ENCODE data around the gene SKI.

The SKI gene

DNA sequence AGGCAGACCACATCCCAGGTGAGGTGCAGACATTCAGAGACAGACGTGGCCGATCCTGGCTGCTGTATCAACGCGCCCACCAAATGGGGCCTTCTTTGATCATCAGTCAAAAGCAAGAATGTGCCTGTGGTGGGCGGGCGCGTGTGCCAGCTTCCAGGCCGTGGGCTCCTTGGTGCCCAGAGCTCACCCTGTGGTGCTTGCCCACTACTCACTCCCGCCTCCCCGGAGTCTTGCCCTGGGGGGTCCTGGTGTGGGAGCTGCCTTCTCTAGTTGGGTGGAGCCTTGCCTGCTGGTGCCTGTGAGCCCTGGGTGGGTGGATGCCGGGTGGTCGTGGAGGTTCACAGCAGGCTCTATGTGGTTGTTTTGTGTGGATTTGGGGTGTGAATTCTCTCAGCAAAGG lies 70.6 kb downstream of the SKI start:
- DNase-seq, result no peak

DNA sequence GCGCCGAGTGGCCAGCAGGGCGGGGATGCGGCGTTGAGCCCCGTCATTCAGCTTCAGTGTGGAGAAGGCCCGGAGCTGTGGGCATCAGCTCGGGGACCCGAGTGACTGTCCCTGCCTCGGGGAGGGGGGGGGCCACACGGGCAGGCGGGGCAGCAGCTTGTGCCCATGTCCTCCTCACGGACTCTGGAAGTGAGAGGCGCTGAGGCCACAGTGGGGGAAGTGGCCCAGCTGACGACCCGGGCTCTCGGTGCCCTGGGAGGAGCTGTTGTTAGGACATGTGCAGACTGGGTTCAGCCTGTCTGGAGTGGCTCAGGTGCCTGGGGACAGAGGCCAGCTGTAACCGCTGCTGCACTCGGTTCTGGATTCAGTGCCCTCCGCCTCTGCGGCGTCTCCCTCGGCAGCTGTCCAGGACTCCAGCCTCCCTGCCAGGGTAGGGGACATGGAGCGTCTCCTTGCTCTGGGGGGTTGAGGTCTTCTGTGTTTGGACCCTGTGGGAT lies 71.1 kb downstream of the SKI start:
- DNase-seq, result no peak

DNA sequence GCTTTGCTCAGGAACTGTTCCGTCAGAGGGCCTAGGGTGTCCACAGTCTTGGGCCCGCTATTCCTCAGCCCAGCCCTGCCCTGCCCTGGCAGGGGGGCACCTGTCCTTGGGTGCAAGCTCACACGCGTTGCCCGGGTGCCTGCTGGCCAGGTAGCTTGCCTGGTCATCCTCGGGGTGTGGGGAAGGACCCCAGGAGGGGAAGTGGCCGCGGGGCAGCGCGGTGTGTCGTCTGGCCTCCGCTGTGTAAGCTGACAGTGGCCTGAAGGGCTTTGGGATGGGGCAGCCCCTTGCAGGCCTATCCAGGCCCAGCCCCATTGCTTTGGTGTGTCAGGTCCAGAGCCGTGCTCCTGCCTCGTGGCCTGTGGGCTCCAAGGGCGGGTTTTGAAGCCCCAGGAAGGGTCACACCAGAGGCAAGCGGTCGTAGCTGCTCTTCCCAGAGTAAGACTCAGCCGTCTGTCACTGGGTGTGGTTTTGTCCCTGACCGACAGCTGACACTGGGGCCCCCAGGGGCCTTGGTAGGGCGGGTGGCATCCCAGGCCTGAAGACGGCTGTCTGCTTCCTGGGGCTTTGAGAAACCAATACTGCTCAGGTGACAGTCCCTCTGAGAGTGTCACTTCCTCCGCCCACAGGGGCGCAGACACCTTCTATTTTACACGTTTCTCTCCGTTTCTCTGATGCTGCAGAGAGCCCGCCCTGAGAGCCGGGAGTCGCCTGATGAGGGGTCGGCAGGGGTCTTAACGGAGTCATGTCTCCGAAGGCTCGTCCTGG lies 72.1 kb downstream of the SKI start:
- no peak for DNase-seq

DNA sequence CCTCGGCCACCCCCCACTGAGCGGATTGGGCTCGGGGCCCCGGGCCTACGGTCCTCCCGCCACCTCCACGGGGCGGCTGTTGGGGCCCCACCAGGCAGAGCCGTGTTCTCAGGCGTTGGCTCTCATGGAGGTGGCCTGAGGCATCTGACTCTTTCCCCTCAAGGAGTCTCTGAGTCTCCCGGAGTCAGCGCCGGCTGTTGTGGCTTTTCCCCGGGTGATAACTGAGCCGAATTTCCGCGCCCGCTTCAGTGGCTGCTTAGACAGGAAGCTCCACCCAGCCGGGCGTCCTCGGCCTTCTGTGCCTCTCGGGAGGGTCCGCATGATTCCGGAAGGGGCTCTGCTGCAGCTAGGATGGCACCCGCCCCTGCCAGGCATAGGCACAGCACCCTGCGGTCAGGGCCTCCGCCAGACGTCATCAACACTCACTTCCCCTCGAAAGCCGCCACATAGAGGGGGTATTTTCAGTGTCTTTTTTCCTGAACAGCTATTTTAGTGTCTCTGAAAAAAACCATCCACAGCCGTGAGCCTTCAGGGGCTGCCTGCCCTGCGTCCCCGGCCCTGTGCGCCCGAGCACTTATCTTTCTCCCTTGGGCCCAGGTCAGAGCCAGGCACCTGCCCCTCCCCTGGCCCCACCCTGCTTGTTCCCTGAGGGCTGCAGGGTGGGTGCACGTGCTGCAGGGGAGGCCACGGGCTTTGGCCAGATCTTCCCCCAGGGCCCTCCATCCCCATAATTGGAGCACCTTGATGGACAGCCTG lies 72.9 kb downstream of the SKI start:
- DNase-seq, result peak; percentile 61

DNA sequence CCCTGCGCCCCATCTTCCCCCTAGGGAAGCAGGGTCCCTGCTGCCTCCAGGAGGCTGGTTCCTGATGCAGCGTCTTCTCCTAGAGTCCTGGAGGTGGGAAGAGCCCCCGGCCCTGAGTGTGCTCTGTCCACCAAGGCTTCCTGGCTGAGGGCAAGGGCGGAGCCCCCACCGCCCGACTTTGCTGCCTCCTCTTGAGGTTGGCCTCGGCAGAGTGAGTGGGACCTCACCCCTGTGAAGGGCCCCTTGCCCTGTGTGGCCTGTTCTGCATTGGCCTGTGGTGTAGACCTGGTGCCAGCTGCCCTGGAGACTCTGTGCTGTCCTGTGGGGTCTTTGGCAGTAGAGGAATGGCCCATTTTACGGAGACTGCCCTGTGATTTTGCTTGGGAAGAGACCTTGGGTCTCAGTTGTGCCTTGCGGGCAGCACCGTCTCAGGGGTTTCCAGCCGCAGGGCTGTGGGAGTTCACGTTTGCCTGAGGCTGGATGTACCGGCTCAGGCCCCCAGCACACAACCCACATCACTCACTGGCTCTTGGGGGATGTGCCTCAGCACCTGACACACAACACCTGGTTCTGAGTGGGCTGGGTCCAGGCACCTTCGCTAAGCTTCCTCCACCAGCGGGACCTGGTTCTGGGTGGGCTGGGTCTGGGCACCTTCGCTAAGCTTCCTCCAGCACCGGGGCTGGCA lies 73.6 kb downstream of the SKI start:
- DNase-seq, result no peak

DNA sequence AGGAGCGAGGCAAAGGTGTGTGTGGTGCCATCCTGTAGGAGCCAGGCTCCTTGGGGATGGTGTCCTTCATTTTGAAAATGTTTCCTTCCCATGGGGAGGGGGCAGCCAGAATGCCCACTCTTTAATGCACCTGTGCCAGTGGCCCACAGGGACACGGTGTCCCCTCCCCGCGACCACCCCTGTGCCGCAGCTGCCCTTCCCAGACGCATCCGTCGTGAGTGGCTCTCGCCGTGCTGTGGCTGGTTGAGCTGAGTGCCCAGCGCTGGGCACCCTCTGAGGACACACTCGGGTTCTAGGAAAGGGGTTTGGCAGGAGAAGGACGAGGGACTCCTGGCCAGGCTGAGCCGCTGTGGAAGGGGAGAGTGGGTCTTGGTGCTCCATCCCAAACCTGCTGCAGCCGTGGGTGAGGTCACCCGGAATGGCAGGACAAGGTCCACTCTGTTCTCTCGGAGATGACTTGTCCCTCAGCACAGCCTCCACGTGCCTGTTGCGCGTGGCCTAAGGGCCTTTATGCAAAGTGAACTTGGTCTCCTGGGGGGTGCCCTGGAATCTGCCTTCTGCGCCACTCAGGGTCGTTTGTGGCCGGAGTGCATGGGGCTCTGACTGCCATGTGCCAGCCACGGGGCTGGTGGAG lies 74.3 kb downstream of the SKI start:
- DNase-seq, result no peak

DNA sequence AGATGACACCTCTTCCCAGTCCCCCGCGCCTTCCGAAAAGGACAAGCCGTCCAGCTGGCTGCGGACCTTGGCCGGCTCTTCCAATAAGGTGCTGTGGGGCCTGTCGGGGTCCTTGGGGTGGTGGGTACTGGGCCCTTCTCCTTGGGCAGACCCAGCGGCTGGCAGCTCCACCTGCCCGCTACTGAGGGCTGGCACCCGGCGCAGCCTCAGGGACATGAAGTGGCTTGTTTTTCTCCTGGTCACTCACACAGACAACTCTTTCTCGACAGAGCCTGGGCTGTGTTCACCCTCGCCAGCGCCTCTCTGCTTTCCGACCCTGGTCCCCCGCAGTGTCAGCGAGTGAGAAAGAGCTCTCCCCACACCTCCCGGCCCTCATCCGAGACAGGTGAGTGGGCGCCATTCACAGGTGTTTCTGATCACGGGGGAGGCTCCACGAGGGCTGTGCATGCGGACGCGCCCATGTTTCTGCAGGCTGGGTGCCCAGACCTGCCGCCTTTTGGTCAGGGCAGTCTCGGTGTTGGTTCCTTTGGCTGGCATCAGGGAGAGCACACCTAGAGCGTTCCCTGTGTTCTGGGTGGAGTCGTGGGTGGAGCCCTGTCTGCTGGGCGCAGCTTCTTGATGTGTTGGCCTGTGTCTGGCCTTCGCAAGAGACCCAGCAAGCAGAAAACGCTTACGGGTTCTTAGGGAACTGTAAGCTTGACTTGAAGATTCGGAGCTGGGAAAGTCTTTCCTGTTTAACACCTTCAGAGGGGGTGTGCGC lies 75.1 kb downstream of the SKI start:
- no peak for DNase-seq

DNA sequence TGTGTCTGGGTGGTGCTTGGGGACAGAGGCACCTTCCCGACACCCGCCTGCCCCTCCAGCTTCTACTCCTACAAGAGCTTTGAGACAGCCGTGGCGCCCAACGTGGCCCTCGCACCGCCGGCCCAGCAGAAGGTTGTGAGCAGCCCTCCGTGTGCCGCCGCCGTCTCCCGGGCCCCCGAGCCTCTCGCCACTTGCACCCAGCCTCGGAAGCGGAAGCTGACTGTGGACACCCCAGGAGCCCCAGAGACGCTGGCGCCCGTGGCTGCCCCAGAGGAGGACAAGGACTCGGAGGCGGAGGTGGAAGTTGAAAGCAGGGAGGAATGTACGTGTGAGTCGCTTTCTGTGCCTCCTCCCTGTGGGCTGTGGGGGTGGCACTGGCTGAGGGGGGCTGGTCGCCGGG lies 75.7 kb downstream of the SKI start:
- DNase-seq, result no peak

DNA sequence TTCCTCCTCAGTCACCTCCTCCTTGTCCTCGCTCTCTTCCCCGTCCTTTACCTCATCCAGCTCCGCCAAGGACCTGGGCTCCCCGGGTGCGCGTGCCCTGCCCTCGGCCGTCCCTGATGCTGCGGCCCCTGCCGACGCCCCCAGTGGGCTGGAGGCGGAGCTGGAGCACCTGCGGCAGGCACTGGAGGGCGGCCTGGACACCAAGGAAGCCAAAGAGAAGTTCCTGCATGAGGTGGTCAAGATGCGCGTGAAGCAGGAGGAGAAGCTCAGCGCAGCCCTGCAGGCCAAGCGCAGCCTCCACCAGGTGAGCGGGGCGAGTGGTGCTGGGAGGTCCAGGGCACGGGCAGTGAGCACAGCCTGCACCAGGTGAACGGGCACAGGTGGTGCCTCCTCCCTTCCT lies 76.2 kb downstream of the SKI start:
- DNase-seq, result no peak

DNA sequence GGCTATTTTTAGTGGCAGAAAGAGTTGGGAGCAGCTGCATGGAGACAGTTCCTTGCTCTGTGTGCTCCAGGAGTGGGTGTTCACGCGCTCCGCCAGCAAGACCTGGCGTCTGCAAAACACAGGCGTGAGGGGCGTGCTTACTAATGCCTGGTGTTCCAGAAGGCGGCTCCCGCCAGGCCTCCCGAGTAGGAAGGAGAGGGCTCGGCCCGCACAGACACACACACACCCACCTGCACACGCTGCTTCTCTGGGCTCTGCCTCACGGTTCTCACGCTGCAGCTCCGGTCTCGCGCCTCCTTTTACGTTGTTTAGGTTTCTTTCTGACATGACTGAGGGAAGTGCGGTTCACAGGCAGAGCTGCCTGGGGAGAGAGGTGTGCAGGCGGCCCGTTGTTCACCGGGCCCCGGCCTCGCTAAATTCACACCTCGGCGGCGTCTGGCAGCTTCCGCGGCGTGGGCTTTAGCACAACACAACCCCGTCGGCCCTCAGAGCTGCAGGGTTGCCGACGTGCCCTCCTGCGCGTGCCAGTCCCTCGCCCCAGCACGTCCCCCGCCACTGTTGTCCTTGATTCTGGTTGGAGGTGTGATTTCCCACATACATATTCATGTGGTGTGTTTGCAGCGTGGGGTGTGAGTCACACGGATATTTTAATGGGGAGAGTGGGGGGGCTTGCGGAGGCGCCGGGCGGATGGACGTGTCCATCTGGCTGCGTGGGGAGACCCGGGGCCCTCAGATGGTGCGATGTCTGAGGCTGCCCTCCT lies 77.0 kb downstream of the SKI start:
- no peak for DNase-seq

DNA sequence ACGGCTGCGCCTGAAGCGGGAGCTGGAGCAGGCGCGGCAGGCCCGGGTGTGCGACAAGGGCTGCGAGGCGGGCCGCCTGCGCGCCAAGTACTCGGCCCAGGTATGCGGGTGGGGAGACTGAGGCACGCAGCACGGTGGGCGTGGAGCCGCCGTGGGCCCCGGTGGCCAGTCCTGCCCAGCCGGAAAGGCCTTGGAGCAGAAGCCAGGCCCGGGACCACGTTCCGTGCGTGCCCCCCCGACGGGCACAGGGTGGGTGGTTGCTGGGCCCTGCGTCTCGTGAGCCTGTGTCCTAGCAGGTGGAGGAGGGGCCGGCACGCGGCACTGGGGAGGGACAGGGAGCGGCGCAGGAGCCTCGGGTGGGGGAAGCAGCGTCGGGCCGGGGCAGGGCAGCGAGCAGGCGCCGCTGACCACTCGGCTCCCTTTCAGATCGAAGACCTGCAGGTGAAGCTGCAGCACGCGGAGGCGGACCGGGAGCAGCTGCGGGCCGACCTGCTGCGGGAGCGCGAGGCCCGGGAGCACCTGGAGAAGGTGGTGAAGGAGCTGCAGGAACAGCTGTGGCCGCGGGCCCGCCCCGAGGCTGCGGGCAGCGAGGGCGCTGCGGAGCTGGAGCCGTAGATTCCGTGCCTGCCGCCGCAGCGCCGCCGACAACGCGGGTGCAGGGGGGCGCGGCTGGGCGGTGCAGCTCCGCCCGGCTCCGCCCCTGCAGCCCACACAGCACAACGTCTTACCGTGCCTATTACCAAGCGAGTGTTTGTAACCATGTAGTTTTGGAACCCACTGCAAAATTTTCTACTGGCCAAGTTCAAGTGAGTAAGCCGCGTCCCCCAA lies 78.2 kb downstream of the SKI start:
- no peak for DNase-seq

DNA sequence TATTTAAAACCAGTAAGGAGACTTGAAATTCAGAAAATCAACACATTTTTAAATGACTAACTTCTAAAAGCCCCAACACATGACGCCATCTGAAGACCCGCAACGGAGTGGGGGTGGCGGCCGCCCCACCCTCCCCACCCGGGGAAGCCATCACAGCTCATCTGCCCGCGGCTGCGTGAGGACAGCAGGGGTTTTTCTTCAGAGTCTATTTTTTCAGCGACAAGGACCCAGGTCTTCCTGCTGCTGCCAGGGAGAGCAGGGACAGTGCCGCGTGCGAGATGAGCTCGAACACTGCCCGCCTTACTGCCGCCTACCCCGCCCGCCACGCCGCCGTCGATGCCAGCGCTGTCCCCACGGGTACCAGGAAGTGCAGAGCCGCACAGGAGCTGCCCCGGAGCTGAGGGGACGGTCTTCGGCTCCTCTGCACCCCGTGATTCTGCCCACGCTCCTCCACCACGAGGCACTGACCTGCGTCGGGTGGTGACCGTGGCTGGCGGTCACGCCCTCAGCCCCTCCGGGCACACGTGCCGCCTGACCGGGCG lies 79.0 kb downstream of the SKI start:
- no peak for DNase-seq

DNA sequence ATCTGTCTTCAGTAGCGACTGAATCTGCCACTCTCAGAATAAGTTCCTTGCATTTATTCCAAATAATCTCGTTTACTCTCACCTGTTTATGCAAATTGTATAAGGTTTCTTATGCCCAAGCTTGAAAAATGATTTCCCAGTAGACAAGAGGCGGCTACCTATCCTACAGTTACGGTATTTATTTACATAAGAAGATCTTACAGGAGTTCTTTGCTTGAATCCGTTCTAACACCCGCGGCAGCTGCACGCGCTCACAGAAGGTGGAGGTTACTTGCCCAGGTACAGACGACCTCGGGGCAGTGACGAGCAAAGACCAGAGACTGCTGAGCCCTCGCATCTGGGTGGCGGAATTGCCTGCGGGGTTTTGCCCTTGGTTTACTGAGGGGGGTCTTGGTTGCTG lies 79.9 kb downstream of the SKI start:
- no peak for DNase-seq

DNA sequence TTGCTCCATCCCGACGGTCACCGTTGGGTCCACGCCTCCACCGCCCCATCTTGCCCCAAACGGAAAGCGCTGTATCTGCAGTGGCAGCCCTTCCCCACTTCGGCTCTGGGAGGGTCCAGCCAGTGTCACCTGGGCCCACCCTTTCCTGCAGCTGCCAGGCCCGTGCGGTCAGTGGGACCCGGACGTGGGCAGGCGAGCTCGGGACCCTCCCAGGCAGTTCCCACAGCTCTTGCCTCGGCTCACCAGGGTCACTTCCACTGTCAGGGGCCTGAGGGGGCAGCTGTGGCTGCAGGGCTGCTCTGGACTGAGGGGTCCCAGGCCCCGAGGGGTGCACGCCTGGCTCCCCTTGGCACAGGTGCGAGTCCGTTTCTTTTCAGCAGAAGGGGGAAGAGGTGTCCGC lies 80.7 kb downstream of the SKI start:
- no peak for DNase-seq

DNA sequence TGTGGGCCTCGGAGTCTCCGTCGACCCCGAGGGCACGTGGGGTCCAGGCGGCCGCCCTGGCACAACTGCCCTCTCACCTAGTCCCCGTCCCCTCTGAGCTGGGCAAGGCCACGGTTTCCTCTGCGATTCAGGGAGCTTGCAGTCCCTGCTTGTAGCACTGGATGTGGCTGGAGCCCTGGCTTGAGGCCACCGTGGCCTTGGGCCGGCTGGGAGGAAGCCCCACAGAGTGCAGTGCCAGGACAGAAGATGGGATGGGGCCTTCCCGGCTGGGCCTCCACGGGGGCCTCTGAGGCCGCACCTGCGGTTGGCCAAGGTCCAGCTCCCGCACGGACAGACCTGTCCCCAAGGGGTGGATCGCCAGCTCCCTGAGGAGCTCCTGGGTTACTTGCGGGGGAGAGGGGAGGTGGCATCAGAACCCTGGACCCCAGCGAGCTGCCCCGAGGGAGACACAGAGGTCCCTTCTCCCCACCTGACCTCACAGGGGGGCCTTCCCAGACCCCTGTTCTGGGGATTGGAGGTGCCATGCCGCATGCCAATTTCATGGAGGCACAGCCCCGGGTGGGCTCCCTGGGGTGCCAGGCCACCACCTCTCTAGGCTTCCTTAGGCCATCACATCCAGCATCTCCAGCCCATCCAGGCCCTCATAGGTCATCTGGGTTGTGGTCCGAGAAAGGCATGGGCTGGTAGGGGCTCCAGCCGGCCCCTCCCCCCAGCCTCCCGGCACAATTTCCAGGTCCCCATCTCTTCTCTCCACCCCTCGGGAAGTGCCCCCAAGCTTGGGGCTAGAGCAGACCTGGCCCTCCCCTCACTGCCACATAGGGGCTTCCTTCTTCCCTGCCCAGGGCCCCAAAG lies 82.4 kb downstream of the SKI start:
- DNase-seq, result no peak

DNA sequence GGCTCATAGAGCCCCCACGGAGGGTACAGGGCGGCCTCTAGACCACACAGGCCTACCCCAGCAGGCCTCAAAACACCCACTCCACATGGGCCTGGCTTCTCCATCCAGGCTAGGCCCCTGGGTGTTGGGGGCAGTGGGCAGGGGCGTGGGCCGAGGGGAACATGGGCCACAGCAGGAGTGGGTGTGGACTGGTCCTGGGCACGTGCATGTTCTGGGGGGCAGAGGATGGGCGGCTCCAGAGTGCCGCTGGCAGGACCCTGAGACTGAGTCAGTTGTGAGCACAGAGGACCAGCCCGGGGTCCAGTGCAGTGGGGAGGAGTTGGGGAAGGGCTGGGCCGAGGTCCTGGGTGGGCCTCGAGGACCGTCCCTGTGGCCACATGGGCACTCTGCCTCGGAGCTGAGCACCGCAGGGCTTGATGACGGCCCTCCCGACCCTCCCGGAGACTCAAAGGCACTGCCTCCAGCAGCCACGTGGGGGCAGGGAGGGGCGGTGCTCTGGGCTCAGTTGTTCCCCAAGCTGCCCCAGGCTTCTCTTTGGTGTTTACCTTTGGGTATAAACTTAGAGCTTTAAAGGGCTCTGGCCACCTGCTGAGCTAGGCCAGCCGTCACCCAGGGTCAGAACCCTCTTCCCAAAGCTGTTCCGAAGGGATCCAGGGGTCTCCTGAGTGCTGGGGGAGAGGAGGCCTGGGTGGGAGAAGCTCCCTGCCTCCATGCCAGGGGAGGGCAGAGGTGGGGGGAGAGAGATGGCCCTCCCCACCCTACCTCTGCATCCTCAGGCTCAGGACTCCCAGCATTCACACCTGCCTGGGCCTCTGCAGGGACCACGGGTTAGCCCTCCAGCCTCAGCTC lies 83.3 kb downstream of the SKI start:
- no peak for DNase-seq

DNA sequence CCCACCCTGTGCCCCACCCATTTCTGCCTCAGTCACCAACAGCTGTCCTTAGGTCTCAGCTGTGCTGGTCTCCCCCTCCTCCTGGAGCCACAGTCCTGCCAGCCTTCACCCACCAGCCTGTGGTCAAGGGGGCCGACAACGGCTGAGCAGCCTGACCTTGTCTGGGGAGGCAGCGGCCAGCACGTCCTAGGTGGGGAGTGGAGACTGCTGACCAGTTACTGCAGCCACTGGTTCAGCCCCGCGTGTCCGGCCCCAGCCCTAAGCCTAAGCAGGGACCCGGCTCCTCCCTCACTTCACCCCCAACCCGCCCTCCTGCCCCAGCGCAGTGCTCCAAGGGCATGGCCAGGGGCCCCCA lies 84.0 kb downstream of the SKI start:
- no peak for DNase-seq

DNA sequence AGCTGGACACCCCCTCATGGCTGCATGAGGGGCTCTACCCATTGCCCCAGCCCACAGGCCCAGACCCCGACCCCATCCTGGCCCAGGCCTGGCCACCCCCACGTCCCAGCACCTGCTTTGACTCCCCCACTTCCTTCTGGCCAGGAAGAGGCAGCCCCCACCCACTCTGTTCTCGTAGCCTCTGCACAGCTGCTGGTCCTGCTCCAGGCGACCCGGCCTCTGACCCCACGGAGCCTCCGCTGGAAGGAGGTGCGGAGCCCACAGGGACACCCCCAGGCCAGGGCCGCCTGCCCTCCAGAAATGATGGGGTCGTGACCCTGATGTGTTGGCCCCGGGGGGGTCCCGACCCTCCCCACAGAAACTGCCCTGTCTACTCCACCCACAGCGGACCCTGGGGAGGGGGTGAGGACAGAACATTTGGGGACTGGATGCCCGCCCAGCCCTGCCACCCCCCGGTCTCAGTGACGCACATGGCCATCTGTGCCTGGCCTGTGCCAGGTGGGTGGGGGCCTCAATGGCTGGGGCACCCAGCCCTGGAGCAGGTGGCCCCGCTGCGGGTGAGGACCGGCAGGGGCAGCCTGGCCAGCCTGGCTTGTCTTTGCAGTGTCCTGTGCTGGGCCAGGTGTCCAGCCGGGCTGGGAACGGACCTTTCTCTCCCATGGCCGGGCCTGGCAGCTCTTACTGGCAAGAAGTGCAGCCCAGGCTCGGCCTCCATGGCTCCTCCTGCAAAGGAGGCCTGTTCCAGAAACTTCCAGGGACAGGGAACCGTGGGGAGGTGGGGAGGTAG lies 84.6 kb downstream of the SKI start:
- DNase-seq, result no peak

Data from SIG-M5 (cell line).